KG1 (cell line): ENCODE measurements around the gene SYNPR.

ENCODE experiments used
- DNase-seq: peaks from one replicate; lab custom pipeline; 2025; lab: John Stamatoyannopoulos, UW

SYNPR gene

GRCh38 chr3:63304421-63304820, 26.3 kb downstream of the SYNPR start:
- DNase-seq, result no peak

GRCh38 chr3:63308072-63308471, 30.0 kb downstream of the SYNPR start:
- DNase-seq, result no peak

DNA sequence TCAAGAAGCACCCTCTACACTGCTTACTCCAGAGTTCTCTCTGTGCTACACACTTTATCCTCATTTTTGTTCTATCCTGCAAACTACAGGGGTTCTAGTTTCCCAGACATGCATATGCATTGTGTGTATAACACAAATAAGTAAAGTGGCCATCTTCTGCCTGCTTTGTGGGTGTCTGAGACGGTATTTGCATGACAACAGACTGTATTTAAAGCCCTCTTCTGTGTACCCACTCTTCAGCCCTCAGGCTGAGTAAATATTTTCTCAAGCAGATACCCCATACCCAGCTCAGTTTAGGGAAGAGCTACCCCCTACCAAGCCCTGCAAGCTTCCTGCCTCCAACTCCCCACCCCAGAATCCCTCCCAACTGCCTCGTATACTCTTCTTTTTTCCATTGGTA, 31.7 kb downstream of the SYNPR start:
- DNase-seq, result no peak

DNA sequence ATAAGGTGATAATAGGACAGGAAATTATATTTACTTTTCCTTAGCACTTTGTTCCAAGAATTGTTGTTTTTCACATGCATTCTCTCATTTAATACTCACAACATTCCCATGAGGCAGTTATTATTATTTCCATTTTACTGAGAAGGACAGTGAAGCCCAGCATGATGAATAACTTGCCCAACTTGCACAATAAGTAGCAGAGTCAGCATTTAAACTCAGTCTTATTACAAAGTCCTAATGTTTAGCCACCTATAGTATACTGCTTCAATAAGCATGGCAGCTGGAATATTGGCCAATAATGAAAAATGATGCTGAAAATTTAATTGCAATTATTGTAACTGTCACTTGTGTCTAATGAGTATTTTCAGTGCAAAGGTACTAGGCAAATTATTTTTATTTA, 45.7 kb downstream of the SYNPR start:
- DNase-seq, result no peak

DNA sequence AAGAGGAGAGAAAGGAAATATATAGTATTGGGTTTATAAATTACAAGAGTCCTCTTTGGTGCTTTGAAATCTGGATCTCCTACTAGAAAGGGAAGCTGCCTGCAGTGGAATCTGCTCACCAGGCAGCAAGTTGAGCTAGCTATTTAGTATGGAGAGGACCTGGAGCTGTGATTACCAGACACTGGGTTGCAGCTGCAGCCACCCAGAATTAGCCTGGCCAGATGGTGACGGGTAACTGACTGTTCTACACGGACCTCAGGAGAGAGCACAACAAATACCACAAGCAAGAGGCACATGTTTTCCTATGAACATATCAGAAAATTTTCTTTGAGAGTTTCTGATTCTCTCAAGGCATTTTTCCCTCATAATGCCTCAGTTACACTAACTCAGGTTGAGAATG, 46.5 kb downstream of the SYNPR start:
- DNase-seq, result no peak

GRCh38 chr3:63325386-63325785, 47.3 kb downstream of the SYNPR start:
- no peak for DNase-seq

GRCh38 chr3:63328365-63328764, 50.3 kb downstream of the SYNPR start:
- no peak for DNase-seq

DNA sequence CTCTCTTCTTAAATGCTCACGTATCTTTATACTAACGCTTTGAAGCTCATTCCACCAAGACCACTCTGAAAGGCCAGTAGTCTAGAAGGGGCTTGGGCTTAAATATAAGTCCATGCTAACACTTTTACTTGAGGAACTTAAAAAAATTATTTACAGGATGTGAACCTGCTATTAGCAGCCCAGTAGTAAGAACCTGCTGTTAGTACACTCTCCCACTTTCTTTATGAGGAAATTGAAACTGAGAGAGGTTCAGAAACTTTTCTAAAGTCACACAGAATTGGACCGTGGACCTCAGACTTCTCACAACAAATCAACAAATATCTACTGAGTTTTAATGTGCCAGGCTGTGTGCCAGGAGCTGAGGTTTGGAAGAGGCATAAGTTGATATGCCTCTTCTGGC, 53.4 kb downstream of the SYNPR start:
- no peak for DNase-seq

GRCh38 chr3:63333815-63334214, 55.7 kb downstream of the SYNPR start:
- DNase-seq, result no peak

GRCh38 chr3:63338351-63338750, 60.2 kb downstream of the SYNPR start:
- no peak for DNase-seq

DNA sequence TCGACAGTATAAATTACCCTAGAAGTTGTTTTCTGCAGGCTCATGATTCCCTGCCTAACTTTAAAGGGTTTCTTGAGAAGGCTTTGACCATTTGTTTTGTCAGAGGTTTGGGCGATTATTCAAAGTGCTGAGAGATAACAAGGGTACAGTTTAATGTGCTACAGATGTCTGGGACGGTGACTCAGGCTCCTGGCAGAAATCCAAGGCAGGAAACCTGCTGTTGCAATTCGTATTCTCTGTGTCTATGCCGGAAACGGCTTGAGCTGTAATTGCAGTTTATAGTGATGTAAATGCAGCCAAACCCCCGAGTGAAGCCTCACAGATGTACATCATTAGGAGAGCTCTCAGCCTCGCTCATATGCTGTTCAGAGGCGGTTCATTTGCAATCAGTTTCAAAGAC, 65.6 kb downstream of the SYNPR start:
- peak; percentile 60 for DNase-seq

DNA sequence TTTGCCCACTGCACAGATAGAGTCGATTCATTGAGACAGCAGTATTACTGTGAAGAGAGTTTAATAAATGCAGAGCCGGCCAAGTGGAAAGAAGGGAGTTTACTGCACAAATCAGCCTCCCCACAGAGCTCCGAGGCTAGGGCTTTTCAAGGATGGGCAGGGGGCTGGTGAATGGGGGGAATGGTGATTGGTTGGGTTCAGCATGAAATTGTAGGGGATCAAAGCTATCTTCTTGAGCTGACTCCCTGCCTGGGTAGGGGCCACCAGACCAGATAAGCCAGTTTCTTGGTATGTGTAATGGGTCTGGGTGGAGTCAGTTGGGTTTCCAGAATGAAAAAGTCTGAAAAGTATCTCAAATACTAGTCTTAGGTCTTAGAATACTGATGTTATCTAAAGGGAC, 66.6 kb downstream of the SYNPR start:
- DNase-seq, result no peak

GRCh38 chr3:63349583-63350573, 71.8 kb downstream of the SYNPR start:
- peak; percentile 40 for DNase-seq

DNA sequence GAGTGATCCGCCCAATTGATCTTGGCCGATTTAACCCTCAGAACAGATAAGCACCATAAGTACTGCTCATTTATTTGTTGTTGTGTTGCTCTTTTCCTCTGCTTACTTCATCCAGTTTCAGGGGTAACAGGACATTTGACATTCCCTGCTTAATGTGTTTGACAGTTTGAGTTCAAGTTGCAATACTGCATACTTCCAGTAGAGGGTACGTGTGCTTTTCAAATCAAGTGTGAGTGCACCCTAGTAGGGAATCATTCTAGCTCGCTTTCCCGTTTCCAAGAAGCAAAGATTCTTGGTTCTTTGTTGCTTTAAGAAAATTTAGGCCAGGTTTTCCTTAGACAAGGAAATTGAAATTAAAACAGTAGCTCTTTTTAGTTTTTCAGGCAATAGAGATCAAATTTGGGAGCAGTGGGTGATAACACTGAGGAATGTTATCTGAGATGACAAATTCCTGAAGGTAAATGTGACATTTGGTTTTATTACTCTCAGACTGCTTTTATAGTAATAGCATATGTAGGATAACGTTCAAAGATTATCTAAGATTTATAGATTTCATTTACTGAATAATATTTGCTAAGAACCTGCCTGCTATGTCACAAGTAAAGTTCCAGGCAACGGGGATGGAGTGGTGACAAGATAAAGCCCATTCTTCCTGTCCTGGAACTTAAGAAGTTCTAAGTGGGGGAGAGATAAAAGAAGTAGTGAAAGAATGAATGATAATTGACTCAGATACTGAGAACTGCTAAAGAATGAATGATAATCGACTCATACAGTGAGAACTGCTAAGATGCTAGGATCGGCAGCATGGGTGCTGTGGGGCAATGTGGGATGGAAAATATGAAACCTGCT, 73.3 kb downstream of the SYNPR start:
- DNase-seq, result peak; percentile 10

- DNase-seq, result no peak
Measured at GRCh38 chr3:63352008-63352279, 73.8 kb downstream of the SYNPR start.

DNA sequence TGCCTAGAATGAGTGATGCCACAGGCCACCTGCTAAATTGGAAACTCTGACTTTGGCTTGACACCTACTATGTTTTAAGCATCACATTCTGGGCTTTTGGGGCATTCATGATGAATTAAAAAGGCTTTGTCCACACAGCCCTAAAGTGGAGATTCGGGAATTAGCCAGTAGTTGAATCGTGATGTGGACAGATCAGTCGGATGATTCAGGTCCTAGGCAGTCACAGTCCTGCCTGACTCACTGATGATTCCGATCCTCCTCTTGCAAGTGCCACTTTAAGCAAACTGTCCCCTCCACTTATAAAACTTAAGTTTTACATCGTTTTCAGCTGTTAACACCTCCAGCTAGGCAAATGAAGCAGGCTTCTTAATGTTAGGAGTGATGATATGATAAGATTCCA, 75.3 kb downstream of the SYNPR start:
- no peak for DNase-seq

DNA sequence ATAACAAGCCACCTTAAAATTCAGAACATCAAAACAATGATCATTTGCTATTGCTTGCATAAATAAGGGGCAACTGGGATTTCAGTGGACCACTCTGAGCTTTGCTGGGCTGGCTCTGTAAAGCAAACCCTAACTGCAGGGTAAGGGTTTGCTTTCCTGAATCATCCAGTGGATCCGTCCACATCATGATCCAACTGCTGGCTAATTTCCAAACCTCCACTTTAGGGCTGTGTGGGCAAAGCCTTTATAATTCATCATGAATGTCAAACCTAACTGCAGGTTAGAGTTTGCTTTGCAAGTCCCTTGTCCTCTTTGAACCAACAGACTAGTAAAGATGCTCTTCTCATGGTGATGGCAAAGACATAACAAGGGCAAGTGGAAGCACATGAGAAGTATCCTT, 76.1 kb downstream of the SYNPR start:
- no peak for DNase-seq

- no peak for DNase-seq
Measured at GRCh38 chr3:63355809-63356208, 77.7 kb downstream of the SYNPR start.

DNA sequence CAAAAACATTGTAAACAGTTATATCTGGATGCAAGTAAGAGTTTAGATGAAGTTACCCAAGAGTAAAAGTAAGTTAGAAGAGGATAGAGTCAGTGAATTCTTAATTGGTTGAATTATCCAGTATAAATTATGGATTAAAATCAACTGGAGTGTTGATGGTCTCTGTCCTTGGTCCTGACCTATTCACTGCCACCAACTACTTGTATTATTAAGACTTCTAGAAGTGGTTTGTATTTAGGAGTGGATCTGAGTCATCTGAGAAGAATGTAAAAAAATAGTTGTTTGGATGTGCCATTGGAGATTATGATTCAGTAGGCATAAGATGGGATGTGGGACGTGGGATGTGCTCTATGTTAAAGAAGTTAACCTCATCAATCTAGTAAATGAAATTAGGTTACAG, 86.4 kb downstream of the SYNPR start:
- no peak for DNase-seq

GRCh38 chr3:63364910-63365309, 86.8 kb downstream of the SYNPR start:
- no peak for DNase-seq

GRCh38 chr3:63365671-63366070, 87.6 kb downstream of the SYNPR start:
- no peak for DNase-seq

- no peak for DNase-seq
Measured at GRCh38 chr3:63370094-63370493, 92.0 kb downstream of the SYNPR start.

- no peak for DNase-seq
Measured at GRCh38 chr3:63383040-63383439, 104.9 kb downstream of the SYNPR start.
